Stomach (tissue), 9 donors: ENCODE results near the gene GPATCH3. TPM values are rescaled to one million over a fixed set of nuclear protein-coding genes. Genes with fewer than 3 reads are reported as not detected.

Source experiments
- DNase-seq, 2 donors: peaks; one replicate each; pipeline versions ENCODE4 v3.0.0 to v3.0.0-alpha.2; 2013 to 2019
- H3K27ac ChIP-seq, 5 donors: fragments of 200-600 bp in 4 of 5; sonication (generic) in 4 of 5; one replicate each; pipeline ENCODE4 v1.5.1; 2013 to 2019; ENCODE audit warnings: mild to moderate bottlenecking in 1 of 5, moderate library complexity in 1 of 5
- H3K27me3 ChIP-seq, 3 donors: fragments of 200-600 bp; sonication (generic); one replicate each; pipeline ENCODE4 v1.5.1; 2017 to 2019; ENCODE audit warnings: mixed run types in 1 of 3
- H3K36me3 ChIP-seq, 4 donors: fragments of 200-600 bp; sonication (generic); 1 replicate in 3 of 4; 2 replicates in 1 of 4; pipeline ENCODE4 v1.5.1; 2016 to 2019
- H3K4me1 ChIP-seq, 4 donors: fragments of 200-600 bp; sonication (generic); one replicate each; pipeline ENCODE4 v1.5.1; 2016 to 2019
- H3K4me3 ChIP-seq, 4 donors: fragments of 200-600 bp; sonication (generic) in 3 of 4; one replicate each; pipeline ENCODE4 v1.5.1; 2016 to 2019; ENCODE audit warnings: mild to moderate bottlenecking in 1 of 4
- H3K9me3 ChIP-seq, 4 donors: fragments of 200-600 bp; sonication (generic); one replicate each; pipeline ENCODE4 v1.5.1; 2016 to 2019
- CTCF ChIP-seq, 7 experiments: fragments of 450-650 bp in 4 of 7; fragments of 200-600 bp in 3 of 7; sonication (generic) in 3 of 7; IDR thresholded peaks; one replicate each; pipeline ENCODE4 v1.5.1; 2016 to 2019; ENCODE audit warnings: antibody characterized with exemption in 7 of 7, control low read depth in 2 of 7, mild to moderate bottlenecking in 1 of 7
- EP300 ChIP-seq: sonication (generic); formaldehyde crosslinking; IDR thresholded peaks from one replicate; pipeline ENCODE4 v1.6.1; 2017; ENCODE audit warnings: antibody characterized with exemption
- POLR2A ChIP-seq, 4 donors: fragments of 450-650 bp; IDR thresholded peaks; one replicate each; pipeline ENCODE4 v1.6.1; 2016; ENCODE audit warnings: antibody characterized with exemption in 4 of 4, control low read depth in 2 of 4, mild to moderate bottlenecking in 1 of 4, moderate library complexity in 1 of 4
- POLR2AphosphoS5 ChIP-seq, 3 donors: sonication (generic); formaldehyde crosslinking; IDR thresholded peaks; one replicate each; pipeline ENCODE4 v1.6.1; 2016; ENCODE audit warnings: antibody characterized with exemption in 3 of 3
- WGBS, 5 donors: extraction: QIAGEN DNeasy Blood & Tissue Kit in 3 of 5; methylation state at CpG; one replicate each; pipeline versions ENCODE4 v1.1.5 to v1.1.7; 2013 to 2018; 5-methylcytosine and 5-hydroxymethylcytosine counted together
- intact Hi-C: fragments of 100-400 bp; cut with DNase I; formaldehyde crosslinking; loops from one replicate; pipeline ENCODE4 v1.15.1; 2023; ENCODE audit warnings: low total_unique reads
- polyA plus RNA-seq, 3 donors: library from polyadenylated mRNA; stranded (reverse); fragments of 200-250 nt; gene quantifications; one replicate each; pipeline ENCODE4 v1.2.3, GENCODE V29; 2013
- total RNA-seq, 5 donors: library from RNA; depleted of rRNA; stranded (reverse); fragments of >200 nt; gene quantifications; one replicate each; pipeline versions ENCODE4 v1.1.0 to v1.2.3, GENCODE V29; 2014 to 2016
- donor health status: healthy with polysubstance abuse.
- donor health status: Bipolar disorder and iron deficiency.
- donor health status: healthy.

Gene GPATCH3
- total and polyA plus RNA-seq, 8 donors, result 3.1 to 42.0 (median 12.8) TPM

DNA sequence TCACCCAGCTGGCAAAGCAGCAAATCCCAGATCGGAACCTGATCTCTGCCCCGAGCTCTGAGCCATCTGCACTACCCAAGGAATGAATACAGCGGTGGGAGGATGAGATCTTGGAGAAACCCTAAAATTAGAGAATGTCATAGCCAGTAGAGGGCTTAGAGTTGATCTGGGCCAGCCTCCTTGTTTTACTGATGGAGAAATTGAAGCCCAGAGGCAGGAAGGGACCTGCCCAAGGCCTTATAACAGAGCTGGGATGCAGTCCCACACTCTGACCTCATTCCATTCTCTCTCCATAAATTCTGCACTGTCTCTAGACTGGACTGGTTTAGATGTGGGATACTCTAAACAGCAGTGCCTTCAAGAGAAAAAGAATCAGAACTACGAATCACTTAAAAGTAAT is 42.1 kb downstream of the GPATCH3 start:
- WGBS, 5 donors, result 78 to 95% (median 92%) methylated on average over 4 of the region's 4 CpGs
- H3K36me3 ChIP-seq, result peaks cover 11 to 53% (median 51%) of the 10 kb centered on the region in 4 donors
- no peaks in the 10 kb centered on the region for H3K27me3 ChIP-seq
- DNase-seq, result no peak
- H3K9me3 ChIP-seq, result no peaks in the 10 kb centered on the region
- intact Hi-C loops, result no loop called here
- H3K27ac ChIP-seq, result no peak overlapping the region
- TF ChIP-seq EP300, result no peak
- no peak for TF ChIP-seq CTCF (IDR thresholded peaks at IDR 0.05)
- TF ChIP-seq POLR2A (IDR thresholded peaks at IDR 0.05), result no peak
- no peak for TF ChIP-seq POLR2AphosphoS5 (IDR thresholded peaks at IDR 0.05)
- H3K4me1 ChIP-seq, result peaks cover 0 to 34% (median 2%) of the 10 kb centered on the region in 4 donors
- H3K4me3 ChIP-seq, result no peak overlapping the region

GRCh38 chr1:26857473-26858060 is 42.7 kb downstream of the GPATCH3 start:
- WGBS, 5 donors, result 84 to 93% (median 88%) methylated on average over 4 to 8 of the region's 8 CpGs
- Histone ChIP-seq H3K27ac (no peak overlapping the region), H3K4me3 (no peak overlapping the region), H3K36me3 (peaks cover 15 to 59% (median 56%) of the 10 kb centered on the region in 4 donors), H3K27me3 (no peaks in the 10 kb centered on the region), H3K9me3 (no peaks in the 10 kb centered on the region), H3K4me1 (peaks cover 0 to 36% (median 0%) of the 10 kb centered on the region in 4 donors)
- TF ChIP-seq POLR2A (IDR thresholded peaks at IDR 0.05), result no peak
- intact Hi-C loops, result no loop called here
- DNase-seq, result no peak

DNA sequence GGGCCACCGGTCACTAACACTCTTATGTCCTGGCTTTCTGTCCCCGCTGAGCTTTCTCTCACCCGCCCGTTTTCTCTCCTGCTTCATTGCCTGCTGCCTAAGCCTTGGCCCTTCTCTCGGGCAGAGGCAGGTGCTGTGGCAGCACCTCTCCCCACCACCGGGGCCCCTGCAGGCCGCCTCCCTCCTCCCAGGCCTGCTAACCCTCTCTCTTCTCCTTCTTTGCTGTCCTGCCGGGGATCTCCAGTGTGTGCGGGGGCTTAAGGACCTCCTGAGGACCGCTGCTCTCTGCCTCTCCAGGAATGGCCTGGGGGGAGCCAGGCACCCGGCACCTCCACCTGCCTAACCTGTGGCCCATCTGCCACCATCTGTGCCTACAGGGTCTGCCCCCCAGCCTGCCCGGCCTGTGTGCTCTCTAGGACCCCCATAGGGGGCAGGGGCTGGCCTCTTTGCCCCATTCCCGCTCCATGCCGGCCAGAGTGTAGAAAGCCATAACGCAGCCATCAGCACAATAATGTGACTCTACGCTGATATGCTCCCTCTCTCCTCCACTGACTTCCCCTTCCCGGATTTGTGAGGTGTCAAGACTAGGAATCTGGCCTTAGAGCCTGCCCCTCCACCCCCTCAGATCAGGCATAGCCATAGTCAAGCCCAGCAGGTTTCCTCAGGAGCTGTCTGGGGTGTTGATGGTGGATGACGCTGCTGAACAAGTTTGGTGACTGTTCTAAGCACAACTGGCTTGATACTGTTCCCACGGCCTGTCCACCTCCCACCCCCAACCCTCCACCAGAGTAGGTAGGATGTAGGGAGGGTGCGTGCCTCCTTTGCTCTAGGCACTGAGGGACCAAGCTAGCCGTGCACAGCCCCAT is 43.4 kb downstream of the GPATCH3 start:
- Histone ChIP-seq H3K27ac (no peak overlapping the region), H3K4me3 (no peak overlapping the region), H3K9me3 (no peaks in the 10 kb centered on the region), H3K27me3 (no peaks in the 10 kb centered on the region), H3K4me1 (peaks cover 0 to 29% (median 0%) of the 10 kb centered on the region in 4 donors), H3K36me3 (peaks cover 19 to 67% (median 64%) of the 10 kb centered on the region in 4 donors)
- peak in 1 of 2 donors; percentile 23 for DNase-seq
- WGBS, 5 donors, result 74 to 89% (median 86%) methylated on average over 20 to 21 of the region's 21 CpGs
- intact Hi-C loops, result no loop called here
- TF ChIP-seq POLR2A (IDR thresholded peaks at IDR 0.05) (no peak), CTCF (IDR thresholded peaks at IDR 0.05) (no peak), EP300 (no peak), POLR2AphosphoS5 (IDR thresholded peaks at IDR 0.05) (no peak)

DNA sequence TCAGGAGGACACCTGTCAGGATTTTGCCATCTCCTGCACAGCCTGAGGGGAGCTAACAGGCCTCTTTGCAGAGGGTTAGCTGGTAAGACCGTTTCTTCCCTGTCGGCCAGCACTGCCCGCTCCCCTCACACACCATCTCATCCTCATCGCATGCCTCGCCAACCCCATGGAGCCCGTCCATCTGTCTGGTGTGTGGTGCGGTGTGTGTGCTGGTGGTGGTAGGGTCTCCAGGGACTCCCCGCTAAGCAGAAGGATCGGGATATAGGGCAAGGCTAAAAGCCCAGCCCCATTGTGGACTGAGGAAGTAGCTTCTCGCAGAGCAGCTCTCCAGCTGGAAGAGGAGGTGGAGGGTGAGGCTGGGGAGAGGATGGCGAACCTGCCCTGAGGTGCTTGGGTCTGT is 44.1 kb downstream of the GPATCH3 start:
- H3K27ac ChIP-seq, result no peak overlapping the region
- DNase-seq, result no peak
- no peaks in the 10 kb centered on the region for H3K9me3 ChIP-seq
- no peaks in the 10 kb centered on the region for H3K27me3 ChIP-seq
- H3K4me1 ChIP-seq, result peaks cover 0 to 25% (median 0%) of the 10 kb centered on the region in 4 donors
- intact Hi-C loops, result no loop called here
- H3K36me3 ChIP-seq, result peaks cover 26 to 73% (median 70%) of the 10 kb centered on the region in 4 donors
- no peak overlapping the region for H3K4me3 ChIP-seq
- WGBS, 5 donors, result 84 to 96% (median 92%) methylated on average over 10 to 11 of the region's 11 CpGs
- TF ChIP-seq EP300 (no peak), CTCF (IDR thresholded peaks at IDR 0.05) (no peak), POLR2A (IDR thresholded peaks at IDR 0.05) (no peak), POLR2AphosphoS5 (IDR thresholded peaks at IDR 0.05) (no peak)
